Fibroblast of lung (primary cell): Measurements from ENCODE around the gene NEK9. TPM values are rescaled to one million over a fixed set of nuclear protein-coding genes. Genes with fewer than 3 reads are reported as not detected.

Experiments used
- DNase-seq, 2 donors: peaks; one replicate each; pipeline versions ENCODE4 v3.0.0 to v3.0.0-alpha.2; 2010; ENCODE audit warnings: low read depth in 2 of 2
- H2AFZ ChIP-seq: 2 replicates; pipeline ENCODE4 v1.5.1; 2012; ENCODE audit warnings: low read length, control low read depth, inconsistent platforms
- H3K27ac ChIP-seq: 2 replicates; pipeline ENCODE4 v1.5.1; 2011; ENCODE audit warnings: low read length, control low read depth; ENCODE audit not compliant: insufficient read depth
- H3K27me3 ChIP-seq: 2 replicates; pipeline ENCODE4 v1.5.1; 2011; ENCODE audit warnings: mild to moderate bottlenecking, low read length; ENCODE audit not compliant: control insufficient read depth, insufficient read depth
- H3K36me3 ChIP-seq: 2 replicates; pipeline ENCODE4 v1.5.1; 2011; ENCODE audit warnings: low read length; ENCODE audit not compliant: control insufficient read depth, insufficient read depth
- H3K4me1 ChIP-seq: 2 replicates; pipeline ENCODE4 v1.5.1; 2011; ENCODE audit warnings: low read length; ENCODE audit not compliant: control insufficient read depth, insufficient read depth; ENCODE audit errors: extremely low read depth
- H3K4me2 ChIP-seq: 2 replicates; pipeline ENCODE4 v1.5.1; 2011; ENCODE audit warnings: low read length, control low read depth; ENCODE audit not compliant: insufficient read depth; ENCODE audit errors: extremely low read depth
- H3K4me3 ChIP-seq, 4 experiments: fragments of 200-600 bp in 1 of 4; sonication (generic) in 1 of 4; replicated peaks in 1 of 4; 2 replicates each; pipeline ENCODE4 v1.5.1; 2011 to 2016; ENCODE audit warnings: low read length in 4 of 4, low read depth in 3 of 4, mild to moderate bottlenecking in 3 of 4, control low read depth in 2 of 4, inconsistent platforms in 1 of 4, mixed read lengths in 1 of 4; ENCODE audit not compliant: insufficient read depth in 1 of 4; ENCODE audit errors: control extremely low read depth in 1 of 4
- H3K79me2 ChIP-seq: 2 replicates; pipeline ENCODE4 v1.5.1; 2012; ENCODE audit warnings: mild to moderate bottlenecking, low read length, inconsistent platforms; ENCODE audit not compliant: control insufficient read depth, insufficient read depth
- H3K9ac ChIP-seq: 2 replicates; pipeline ENCODE4 v1.5.1; 2011; ENCODE audit warnings: mild to moderate bottlenecking, low read length, control low read depth; ENCODE audit not compliant: insufficient read depth
- H3K9me3 ChIP-seq: 2 replicates; pipeline ENCODE4 v1.5.1; 2012; ENCODE audit warnings: low read depth, low read length; ENCODE audit not compliant: control insufficient read depth, insufficient read depth
- H4K20me1 ChIP-seq: 2 replicates; pipeline ENCODE4 v1.5.1; 2011; ENCODE audit warnings: low read length; ENCODE audit not compliant: control insufficient read depth, insufficient read depth; ENCODE audit errors: extremely low read depth
- EZH2 ChIP-seq: IDR thresholded peaks from 2 replicates; pipeline ENCODE4 v1.5.1; 2012; ENCODE audit warnings: low read length, control low read depth, mild to moderate bottlenecking; ENCODE audit errors: missing control alignments
- polyA plus RNA-seq, 2 donors: library from polyadenylated mRNA; depleted of rRNA in 1 of 2; stranded (reverse) in 1 of 2; unstranded in 1 of 2; fragments of >200 nt; gene quantifications; 2 replicates each; pipeline ENCODE4 v1.2.1, GENCODE V29; 2011 to 2012; ENCODE audit warnings: missing spikeins in 1 of 2
- total RNA-seq: library from RNA; depleted of rRNA; stranded (reverse); fragments of >200 nt; gene quantifications from 2 replicates; pipeline ENCODE4 v1.2.1, GENCODE V29; 2014
- TF ChIP-seq, protein P1 (sequence below), 2 donors: IDR thresholded peaks in 1 of 2; conservative IDR thresholded peaks in 1 of 2; 1 replicate in 1 of 2; 2 replicates in 1 of 2; pipeline ENCODE4 v1.5.1; 2011 to 2012; ENCODE audit warnings: low read length in 2 of 2, control low read depth in 1 of 2, inconsistent platforms in 1 of 2, low read depth in 1 of 2, mild to moderate bottlenecking in 1 of 2

The NEK9 gene
- total and polyA plus RNA-seq, 2 donors (not counting 1 experiment from before 2014, with no cell fraction given): 63.4 to 81.3 TPM

DNA sequence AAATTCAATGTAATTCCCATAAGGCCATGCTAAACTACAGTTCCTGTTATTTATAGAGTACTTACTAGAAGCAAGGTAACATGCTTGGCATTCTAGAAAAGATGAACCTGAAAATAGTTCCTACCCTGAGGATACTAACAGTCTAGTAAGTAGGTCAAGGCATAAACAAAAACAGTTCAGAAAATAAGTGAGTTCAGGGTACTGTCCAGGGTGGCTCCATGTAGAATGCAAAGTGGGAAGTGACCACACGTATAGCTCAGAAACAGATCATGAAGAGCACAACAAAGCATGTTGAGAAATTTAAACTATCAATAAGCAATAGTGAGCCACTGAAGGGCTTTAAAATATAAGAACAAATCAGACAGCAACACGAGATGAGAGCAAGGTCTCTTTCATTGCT lies 47.2 kb upstream of the NEK9 start:
- no peak for DNase-seq
- Histone ChIP-seq H3K9ac (no peak overlapping the region), H3K79me2 (peaks cover 63% of the 10 kb centered on the region)

DNA sequence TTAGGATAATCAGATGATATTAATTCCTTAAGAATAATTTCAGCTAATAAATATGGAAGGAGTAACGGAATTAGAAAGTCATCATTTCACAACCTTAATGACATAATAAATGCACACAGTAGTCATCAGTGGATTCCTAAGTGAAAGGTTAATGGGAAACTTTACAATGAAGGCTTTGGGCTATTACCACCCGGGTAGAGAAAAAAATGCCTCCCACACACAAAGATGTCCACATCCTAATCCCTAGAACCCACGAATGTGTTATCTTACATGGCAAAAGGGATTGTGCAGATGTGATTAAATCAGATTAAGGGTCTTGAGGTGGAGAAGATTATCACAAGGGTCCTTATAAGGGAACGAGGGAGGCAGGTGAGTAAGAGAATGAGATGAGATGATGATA lies 43.9 kb upstream of the NEK9 start:
- TF ChIP-seq, protein P1, sequence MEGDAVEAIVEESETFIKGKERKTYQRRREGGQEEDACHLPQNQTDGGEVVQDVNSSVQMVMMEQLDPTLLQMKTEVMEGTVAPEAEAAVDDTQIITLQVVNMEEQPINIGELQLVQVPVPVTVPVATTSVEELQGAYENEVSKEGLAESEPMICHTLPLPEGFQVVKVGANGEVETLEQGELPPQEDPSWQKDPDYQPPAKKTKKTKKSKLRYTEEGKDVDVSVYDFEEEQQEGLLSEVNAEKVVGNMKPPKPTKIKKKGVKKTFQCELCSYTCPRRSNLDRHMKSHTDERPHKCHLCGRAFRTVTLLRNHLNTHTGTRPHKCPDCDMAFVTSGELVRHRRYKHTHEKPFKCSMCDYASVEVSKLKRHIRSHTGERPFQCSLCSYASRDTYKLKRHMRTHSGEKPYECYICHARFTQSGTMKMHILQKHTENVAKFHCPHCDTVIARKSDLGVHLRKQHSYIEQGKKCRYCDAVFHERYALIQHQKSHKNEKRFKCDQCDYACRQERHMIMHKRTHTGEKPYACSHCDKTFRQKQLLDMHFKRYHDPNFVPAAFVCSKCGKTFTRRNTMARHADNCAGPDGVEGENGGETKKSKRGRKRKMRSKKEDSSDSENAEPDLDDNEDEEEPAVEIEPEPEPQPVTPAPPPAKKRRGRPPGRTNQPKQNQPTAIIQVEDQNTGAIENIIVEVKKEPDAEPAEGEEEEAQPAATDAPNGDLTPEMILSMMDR (conservative IDR thresholded peaks at IDR 0.05 in 1 of 2, IDR thresholded peaks at IDR 0.05 in 1 of 2; ENCODE audit: low read depth in 1 of 2, low read length in 2 of 2): no peak
- no peak for TF ChIP-seq EZH2
- no peaks in the 10 kb centered on the region for H3K27me3 ChIP-seq
- no peaks in the 10 kb centered on the region for H3K4me1 ChIP-seq
- no peak overlapping the region for H3K9ac ChIP-seq
- no peaks in the 10 kb centered on the region for H3K36me3 ChIP-seq
- no peaks in the 10 kb centered on the region for H4K20me1 ChIP-seq
- DNase-seq: no peak
- H3K4me3 ChIP-seq: no peak overlapping the region
- H2AFZ ChIP-seq: no peak overlapping the region
- peaks cover 87% of the 10 kb centered on the region for H3K79me2 ChIP-seq
- no peaks in the 10 kb centered on the region for H3K9me3 ChIP-seq
- H3K4me2 ChIP-seq: no peak overlapping the region
- no peak overlapping the region for H3K27ac ChIP-seq

More for the DNA sequence above, 47.2 kb upstream of the NEK9 start:
- Histone ChIP-seq H4K20me1 (no peaks in the 10 kb centered on the region), H2AFZ (no peak overlapping the region), H3K27me3 (no peaks in the 10 kb centered on the region), H3K4me2 (no peak overlapping the region), H3K27ac (no peak overlapping the region), H3K9me3 (no peaks in the 10 kb centered on the region), H3K36me3 (no peaks in the 10 kb centered on the region), H3K4me3 (no peak overlapping the region), H3K4me1 (no peaks in the 10 kb centered on the region)
- TF ChIP-seq EZH2: no peak
- TF ChIP-seq, protein P1 (conservative IDR thresholded peaks at IDR 0.05 in 1 of 2, IDR thresholded peaks at IDR 0.05 in 1 of 2; ENCODE audit: low read depth in 1 of 2, low read length in 2 of 2): no peak

DNA sequence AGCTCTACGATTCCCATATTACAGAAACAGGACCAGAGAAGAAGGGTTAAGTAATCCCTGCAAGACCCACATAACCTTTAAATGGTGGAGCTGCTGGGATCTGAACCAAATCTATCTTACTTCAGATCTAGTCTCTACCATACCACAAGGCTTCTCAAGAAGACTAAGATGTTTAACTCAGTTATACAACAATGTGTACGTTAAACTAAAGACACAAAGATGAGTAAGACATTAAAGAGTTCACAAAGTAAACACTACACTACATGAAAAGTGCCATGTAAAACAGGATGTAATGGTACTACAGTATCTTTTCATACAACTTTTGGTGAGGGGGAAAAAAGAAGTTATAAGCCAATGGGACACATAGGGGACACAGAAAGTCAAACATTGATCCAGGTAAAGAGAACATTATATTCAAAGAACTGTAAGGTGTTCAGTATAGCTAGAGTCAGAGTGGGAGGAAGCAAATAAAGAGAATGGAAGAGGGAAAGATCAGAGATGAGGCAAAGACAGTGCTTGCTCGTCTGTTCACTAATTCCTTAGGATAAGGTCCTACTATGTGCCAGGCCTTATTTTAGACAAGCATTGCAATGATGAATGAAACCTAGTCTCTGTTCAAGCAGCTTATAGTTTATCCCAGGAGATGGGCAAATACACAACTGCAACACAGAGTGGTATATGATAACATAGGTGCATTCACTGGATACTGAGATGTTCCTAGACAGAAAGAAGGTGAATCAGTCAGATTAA lies 41.9 kb upstream of the NEK9 start:
- peaks cover 77% of the 10 kb centered on the region for H3K79me2 ChIP-seq
- DNase-seq: no peak
- H3K4me2 ChIP-seq: no peak overlapping the region
- no peak overlapping the region for H3K9ac ChIP-seq
- no peaks in the 10 kb centered on the region for H4K20me1 ChIP-seq
- TF ChIP-seq, protein P1 (conservative IDR thresholded peaks at IDR 0.05 in 1 of 2, IDR thresholded peaks at IDR 0.05 in 1 of 2; ENCODE audit: low read depth in 1 of 2, low read length in 2 of 2): no peak
- no peak for TF ChIP-seq EZH2
- no peak overlapping the region for H3K27ac ChIP-seq
- H3K9me3 ChIP-seq: no peaks in the 10 kb centered on the region
- no peaks in the 10 kb centered on the region for H3K36me3 ChIP-seq
- no peaks in the 10 kb centered on the region for H3K27me3 ChIP-seq
- H2AFZ ChIP-seq: no peak overlapping the region
- H3K4me3 ChIP-seq: no peak overlapping the region
- H3K4me1 ChIP-seq: no peaks in the 10 kb centered on the region
